SK-N-SH (cell line): Measurements from ENCODE around the gene TLNRD1. TPM values are rescaled to one million over a fixed set of nuclear protein-coding genes. Genes with fewer than 3 reads are reported as not detected.

Source experiments
- CTCF ChIA-PET: fragments of 300-600, 350-600 bp; formaldehyde crosslinking; extraction: SDS; loops from one replicate; lab custom pipeline; 2021; lab: Yijun Ruan, JAX
- POLR2A ChIA-PET: fragments of 350-600 bp; sonication (Branson Sonifier 250); formaldehyde crosslinking; extraction: SDS; loops from one replicate; lab custom pipeline; 2020; ENCODE audit warnings: antibody characterized with exemption, inconsistent platforms; lab: Yijun Ruan, JAX
- DNase-seq: peaks from one replicate; pipeline ENCODE4 v3.0.0; 2012
- H2AFZ ChIP-seq: fragments of 200-600 bp; sonication (generic); 2 replicates; pipeline ENCODE4 v1.8.1; 2016; ENCODE audit warnings: antibody characterized with exemption, mild to moderate bottlenecking, low read depth
- H3F3A ChIP-seq: fragments of 200-600 bp; sonication (generic); replicated peaks from 2 replicates; pipeline ENCODE3; 2016; ENCODE audit warnings: antibody characterized with exemption, mild to moderate bottlenecking; ENCODE audit not compliant: insufficient read depth
- H3K27ac ChIP-seq, 2 experiments: fragments of 200-500 bp in 1 of 2; fragments of 200-600 bp in 1 of 2; sonication (Bioruptor generic) in 1 of 2; sonication (generic), shearing (Covaris generic) in 1 of 2; 2 replicates each; pipeline versions ENCODE4 v1.5.1 to v1.6.1; 2014 to 2016; ENCODE audit warnings: low read depth in 2 of 2, inconsistent platforms in 1 of 2, low read length in 1 of 2, mild to moderate bottlenecking in 1 of 2, mixed read lengths in 1 of 2
- H3K27me3 ChIP-seq: fragments of 200-600 bp; sonication (generic), shearing (Covaris generic); 2 replicates; pipeline ENCODE4 v1.6.1; 2016; ENCODE audit warnings: mixed run types; ENCODE audit not compliant: insufficient read depth
- H3K36me3 ChIP-seq, 2 experiments: fragments of 200-500 bp in 1 of 2; fragments of 200-600 bp in 1 of 2; sonication (Bioruptor generic) in 1 of 2; sonication (generic) in 1 of 2; replicated peaks in 1 of 2; 2 replicates each; pipeline versions ENCODE3 to v1.5.1; 2014 to 2016; ENCODE audit warnings: low read length in 1 of 2, mild to moderate bottlenecking in 1 of 2; ENCODE audit not compliant: insufficient read depth in 2 of 2, control insufficient read depth in 1 of 2
- H3K4me1 ChIP-seq, 2 experiments: fragments of 200-500 bp in 1 of 2; fragments of 200-600 bp in 1 of 2; sonication (Bioruptor generic) in 1 of 2; sonication (generic), shearing (Covaris generic) in 1 of 2; 2 replicates each; pipeline versions ENCODE4 v1.5.1 to v1.6.1; 2014 to 2016; ENCODE audit warnings: low read depth in 1 of 2, low read length in 1 of 2, mixed run types in 1 of 2; ENCODE audit not compliant: insufficient read depth in 2 of 2, control insufficient read depth in 1 of 2
- H3K4me2 ChIP-seq: fragments of 200-600 bp; sonication (generic), shearing (Covaris generic); 2 replicates; pipeline ENCODE4 v1.6.1; 2017; ENCODE audit warnings: mixed run types
- H3K4me3 ChIP-seq, 2 experiments: fragments of 200-500 bp in 1 of 2; fragments of 200-600 bp in 1 of 2; sonication (Bioruptor generic) in 1 of 2; sonication (generic), shearing (Covaris generic) in 1 of 2; 2 replicates each; pipeline versions ENCODE4 v1.5.1 to v1.8.1; 2014 to 2016; ENCODE audit warnings: low read depth in 2 of 2, inconsistent platforms in 1 of 2, low read length in 1 of 2, mild to moderate bottlenecking in 1 of 2, mixed read lengths in 1 of 2, moderate library complexity in 1 of 2
- H3K79me2 ChIP-seq: fragments of 200-600 bp; sonication (generic); 2 replicates; pipeline ENCODE4 v1.8.1; 2017; ENCODE audit warnings: mild to moderate bottlenecking; ENCODE audit not compliant: insufficient read depth
- H3K9ac ChIP-seq: fragments of 200-600 bp; sonication (generic); 2 replicates; pipeline ENCODE4 v1.6.1; 2017; ENCODE audit warnings: mixed run types
- H3K9me2 ChIP-seq: fragments of 200-600 bp; sonication (generic); 2 replicates; pipeline ENCODE4 v1.6.1; 2017; ENCODE audit warnings: mixed run types
- H3K9me3 ChIP-seq: fragments of 200-600 bp; sonication (generic); 2 replicates; pipeline ENCODE4 v1.6.1; 2017; ENCODE audit warnings: mixed run types, mild to moderate bottlenecking, moderate library complexity
- H4K20me1 ChIP-seq: fragments of 200-600 bp; sonication (generic); 2 replicates; pipeline ENCODE4 v1.6.1; 2017; ENCODE audit warnings: mild to moderate bottlenecking, mixed run types; ENCODE audit not compliant: insufficient read depth
- CHD2 ChIP-seq: fragments of 150-350 bp; IDR thresholded peaks from 2 replicates; pipeline ENCODE4 v1.6.1; 2018; ENCODE audit warnings: low read length; ENCODE audit not compliant: partially characterized antibody
- EP300 ChIP-seq, 2 experiments: IDR thresholded peaks; 2 replicates each; pipeline versions ENCODE4 v1.4.0 to v1.6.1; 2012; ENCODE audit warnings: borderline replicate concordance in 1 of 2, low read depth in 1 of 2, low read length in 1 of 2
- EZH2phosphoT487 ChIP-seq: fragments of 200-600 bp; sonication (generic); IDR thresholded peaks from 2 replicates; pipeline ENCODE4 v1.6.1; 2017; ENCODE audit warnings: low read depth, mixed run types, mild to moderate bottlenecking, antibody characterized with exemption, moderate library complexity, borderline replicate concordance
- FOXJ3 ChIP-seq: sonication (generic); formaldehyde crosslinking; IDR thresholded peaks from 2 replicates; pipeline ENCODE4 v1.5.1; 2020; ENCODE audit warnings: mild to moderate bottlenecking, missing genetic modification reagents
- FOXM1 ChIP-seq: IDR thresholded peaks from 2 replicates; pipeline ENCODE4 v1.4.0; 2012; ENCODE audit warnings: low read depth, mild to moderate bottlenecking
- GABPA ChIP-seq: IDR thresholded peaks from 2 replicates; pipeline ENCODE4 v1.4.0; 2012; ENCODE audit warnings: low read depth, mild to moderate bottlenecking
- GATA2 ChIP-seq: sonication (generic); formaldehyde crosslinking; IDR thresholded peaks from 2 replicates; pipeline ENCODE4 v1.5.0; 2020; ENCODE audit warnings: mild to moderate bottlenecking, missing genetic modification reagents
- JUND ChIP-seq: IDR thresholded peaks from 2 replicates; pipeline ENCODE4 v1.4.0; 2012
- MEF2A ChIP-seq: IDR thresholded peaks from 2 replicates; pipeline ENCODE4 v1.4.0; 2012; ENCODE audit warnings: low read depth, borderline replicate concordance
- MXI1 ChIP-seq: IDR thresholded peaks from 2 replicates; pipeline ENCODE4 v1.6.1; 2012; ENCODE audit warnings: mild to moderate bottlenecking, low read depth, low read length, improper control_type of control experiment
- NFIC ChIP-seq: IDR thresholded peaks from 2 replicates; pipeline ENCODE4 v1.4.0; 2012; ENCODE audit warnings: borderline replicate concordance
- NRF1 ChIP-seq: IDR thresholded peaks from 2 replicates; pipeline ENCODE4 v1.6.1; 2012; ENCODE audit warnings: low read depth, mild to moderate bottlenecking, low read length
- PBX3 ChIP-seq: IDR thresholded peaks from 2 replicates; pipeline ENCODE4; 2012
- RCOR1 ChIP-seq: fragments of 150-350 bp; IDR thresholded peaks from 2 replicates; pipeline ENCODE4 v1.6.1; 2017; ENCODE audit warnings: antibody characterized with exemption, low read length
- RFX5 ChIP-seq: IDR thresholded peaks from 2 replicates; pipeline ENCODE4 v1.6.1; 2012; ENCODE audit warnings: mild to moderate bottlenecking, improper control_type of control experiment, low read length
- SIN3A ChIP-seq: IDR thresholded peaks from 2 replicates; pipeline ENCODE4 v1.6.1; 2012; ENCODE audit warnings: low read depth, mild to moderate bottlenecking, low read length, moderate library complexity, borderline replicate concordance
- TCF12 ChIP-seq: IDR thresholded peaks from 2 replicates; pipeline ENCODE4 v1.4.0; 2012
- TEAD4 ChIP-seq: IDR thresholded peaks from 2 replicates; pipeline ENCODE4 v1.4.0; 2012; ENCODE audit warnings: mild to moderate bottlenecking, borderline replicate concordance; ENCODE audit not compliant: insufficient read depth
- USF2 ChIP-seq: fragments of 150-350 bp; IDR thresholded peaks from 2 replicates; pipeline ENCODE4 v1.6.1; 2017; ENCODE audit warnings: antibody characterized with exemption, low read length, low read depth, borderline replicate concordance
- WGBS: methylation state at CpG from one replicate; pipeline ENCODE4 v1.1.6; 2017; ENCODE audit warnings: low lambda C conversion rate; 5-methylcytosine and 5-hydroxymethylcytosine counted together
- polyA plus RNA-seq, 3 experiments: library from polyadenylated mRNA; depleted of rRNA; stranded (reverse); fragments of >200 nt; gene quantifications; 2 replicates each; pipeline ENCODE4 v1.2.3, GENCODE V29; 2012
- TF ChIP-seq, protein P1 (sequence below): IDR thresholded peaks from 2 replicates; pipeline ENCODE4 v1.4.0; 2012; ENCODE audit warnings: low read depth, borderline replicate concordance
- TF ChIP-seq, protein P2 (sequence below): fragments of 150-350 bp; IDR thresholded peaks from 2 replicates; pipeline ENCODE4 v1.6.1; 2016; ENCODE audit warnings: mild to moderate bottlenecking, low read depth, low read length

Gene TLNRD1
- polyA plus RNA-seq, 1 of the 3 experiments (the other 2 are of a cell fraction), result 5.0 TPM

GRCh38 chr15:81007428-81008064 lies 6.8 kb downstream of the TLNRD1 start:
- TF ChIP-seq MXI1 (no peak), FOXM1 (no peak), JUND (no peak), SIN3A (no peak), TEAD4 (no peak), PBX3 (no peak), FOXJ3 (CRISPR knock-in tag) (no peak), EZH2phosphoT487 (no peak), TCF12 (no peak), GABPA (no peak), USF2 (no peak), NFIC (no peak), CHD2 (no peak), RCOR1 (no peak)
- TF ChIP-seq, protein P1, sequence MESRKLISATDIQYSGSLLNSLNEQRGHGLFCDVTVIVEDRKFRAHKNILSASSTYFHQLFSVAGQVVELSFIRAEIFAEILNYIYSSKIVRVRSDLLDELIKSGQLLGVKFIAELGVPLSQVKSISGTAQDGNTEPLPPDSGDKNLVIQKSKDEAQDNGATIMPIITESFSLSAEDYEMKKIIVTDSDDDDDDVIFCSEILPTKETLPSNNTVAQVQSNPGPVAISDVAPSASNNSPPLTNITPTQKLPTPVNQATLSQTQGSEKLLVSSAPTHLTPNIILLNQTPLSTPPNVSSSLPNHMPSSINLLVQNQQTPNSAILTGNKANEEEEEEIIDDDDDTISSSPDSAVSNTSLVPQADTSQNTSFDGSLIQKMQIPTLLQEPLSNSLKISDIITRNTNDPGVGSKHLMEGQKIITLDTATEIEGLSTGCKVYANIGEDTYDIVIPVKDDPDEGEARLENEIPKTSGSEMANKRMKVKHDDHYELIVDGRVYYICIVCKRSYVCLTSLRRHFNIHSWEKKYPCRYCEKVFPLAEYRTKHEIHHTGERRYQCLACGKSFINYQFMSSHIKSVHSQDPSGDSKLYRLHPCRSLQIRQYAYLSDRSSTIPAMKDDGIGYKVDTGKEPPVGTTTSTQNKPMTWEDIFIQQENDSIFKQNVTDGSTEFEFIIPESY, result no peak
- no peak overlapping the region for H3K4me3 ChIP-seq
- POLR2A ChIA-PET, result no interaction called here

GRCh38 chr15:81008312-81008711 lies 7.6 kb downstream of the TLNRD1 start:
- Histone ChIP-seq H3K9ac (no peak overlapping the region), H3K9me3 (no peaks in the 10 kb centered on the region), H4K20me1 (peaks cover 46% of the 10 kb centered on the region), H2AFZ (no peak overlapping the region), H3F3A (peaks cover 5% of the 10 kb centered on the region), H3K27ac (no peak overlapping the region), H3K4me1 (peaks cover 2 to 6% of the 10 kb centered on the region in 2 experiments; a peak in 3 of 4 replicates), H3K36me3 (peaks cover 22 to 34% of the 10 kb centered on the region in 2 experiments), H3K4me3 (no peak overlapping the region), H3K79me2 (peaks cover 76% of the 10 kb centered on the region), H3K9me2 (no peaks in the 10 kb centered on the region), H3K27me3 (no peaks in the 10 kb centered on the region), H3K4me2 (no peak overlapping the region)
- CTCF ChIA-PET, result no interaction called here
- DNase-seq, result no peak
- no peak for TF ChIP-seq RFX5
- TF ChIP-seq FOXM1, result no peak
- TF ChIP-seq EP300 (IDR thresholded peaks at IDR 0.05; ENCODE audit: borderline replicate concordance in 1 of 2, low read depth in 1 of 2, low read length in 1 of 2), result no peak
- no peak for TF ChIP-seq MEF2A
- TF ChIP-seq FOXJ3 (CRISPR knock-in tag), result no peak
- TF ChIP-seq NRF1, result no peak
- TF ChIP-seq GATA2 (CRISPR knock-in tag), result no peak
- TF ChIP-seq, protein P2, sequence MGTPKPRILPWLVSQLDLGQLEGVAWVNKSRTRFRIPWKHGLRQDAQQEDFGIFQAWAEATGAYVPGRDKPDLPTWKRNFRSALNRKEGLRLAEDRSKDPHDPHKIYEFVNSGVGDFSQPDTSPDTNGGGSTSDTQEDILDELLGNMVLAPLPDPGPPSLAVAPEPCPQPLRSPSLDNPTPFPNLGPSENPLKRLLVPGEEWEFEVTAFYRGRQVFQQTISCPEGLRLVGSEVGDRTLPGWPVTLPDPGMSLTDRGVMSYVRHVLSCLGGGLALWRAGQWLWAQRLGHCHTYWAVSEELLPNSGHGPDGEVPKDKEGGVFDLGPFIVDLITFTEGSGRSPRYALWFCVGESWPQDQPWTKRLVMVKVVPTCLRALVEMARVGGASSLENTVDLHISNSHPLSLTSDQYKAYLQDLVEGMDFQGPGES, result no peak
- POLR2A ChIA-PET, result no interaction called here
- WGBS, result 98% methylated on average over 2 of the region's 2 CpGs

More at GRCh38 chr15:81007428-81008064, 6.8 kb downstream of the TLNRD1 start:
- Histone ChIP-seq H3K36me3 (peaks cover 25 to 39% of the 10 kb centered on the region in 2 experiments), H3K27ac (no peak overlapping the region), H3K4me2 (no peak overlapping the region), H4K20me1 (peaks cover 54% of the 10 kb centered on the region), H3F3A (peaks cover 5% of the 10 kb centered on the region), H3K9me2 (no peaks in the 10 kb centered on the region), H3K9me3 (no peaks in the 10 kb centered on the region), H2AFZ (no peak overlapping the region), H3K79me2 (peaks cover 84% of the 10 kb centered on the region), H3K9ac (no peak overlapping the region), H3K4me1 (peaks cover 8 to 11% of the 10 kb centered on the region in 2 experiments; a peak in 3 of 4 replicates), H3K27me3 (no peaks in the 10 kb centered on the region)
- no peak for DNase-seq
- CTCF ChIA-PET, result no interaction called here
- WGBS, result 93% methylated on average over 6 of the region's 6 CpGs
